AG10803 (cell line): ENCODE results near the gene DDAH2.
A peak's percentile ranks its signal among the peaks of the same experiment; 100 is the strongest.

Source experiments
- DNase-seq: peaks from one replicate; pipeline ENCODE4 v3.0.0; 2010; ENCODE audit warnings: low read depth
- H3K4me3 ChIP-seq: 2 replicates; pipeline ENCODE4 v1.5.1; 2011; ENCODE audit warnings: mild to moderate bottlenecking, low read length, control low read depth
- CTCF ChIP-seq: conservative IDR thresholded peaks from 2 replicates; pipeline ENCODE4 v1.5.1; 2011; ENCODE audit warnings: mild to moderate bottlenecking, low read length, control low read depth, inconsistent platforms

The DDAH2 gene

DNA sequence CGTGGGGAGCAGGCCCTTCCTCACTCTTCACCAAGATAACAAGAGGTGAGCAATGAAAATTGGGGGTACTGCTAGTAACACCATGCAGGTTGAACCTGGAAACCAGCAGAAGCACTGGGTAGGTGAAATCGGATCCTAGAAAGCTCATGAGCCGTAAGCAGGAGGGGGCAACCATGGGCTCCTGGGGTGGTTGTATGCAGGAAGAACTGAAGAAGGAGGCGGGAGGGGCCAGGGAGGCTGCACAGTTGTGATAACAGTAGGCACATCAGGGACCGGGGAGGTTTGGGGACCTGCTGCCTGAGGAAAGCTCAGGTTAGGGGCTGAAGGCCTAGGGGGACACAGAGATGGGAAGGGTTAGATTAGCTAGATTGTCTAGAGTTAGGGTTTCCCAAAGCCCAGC, 42.6 kb downstream of the DDAH2 start:
- DNase-seq = no peak
- no peak for TF ChIP-seq CTCF
- no peak overlapping the region for H3K4me3 ChIP-seq

- no peak for DNase-seq
- no peak for TF ChIP-seq CTCF
- no peak overlapping the region for H3K4me3 ChIP-seq
Observed at GRCh38 chr6:31683591-31683990, 45.5 kb downstream of the DDAH2 start.

DNA sequence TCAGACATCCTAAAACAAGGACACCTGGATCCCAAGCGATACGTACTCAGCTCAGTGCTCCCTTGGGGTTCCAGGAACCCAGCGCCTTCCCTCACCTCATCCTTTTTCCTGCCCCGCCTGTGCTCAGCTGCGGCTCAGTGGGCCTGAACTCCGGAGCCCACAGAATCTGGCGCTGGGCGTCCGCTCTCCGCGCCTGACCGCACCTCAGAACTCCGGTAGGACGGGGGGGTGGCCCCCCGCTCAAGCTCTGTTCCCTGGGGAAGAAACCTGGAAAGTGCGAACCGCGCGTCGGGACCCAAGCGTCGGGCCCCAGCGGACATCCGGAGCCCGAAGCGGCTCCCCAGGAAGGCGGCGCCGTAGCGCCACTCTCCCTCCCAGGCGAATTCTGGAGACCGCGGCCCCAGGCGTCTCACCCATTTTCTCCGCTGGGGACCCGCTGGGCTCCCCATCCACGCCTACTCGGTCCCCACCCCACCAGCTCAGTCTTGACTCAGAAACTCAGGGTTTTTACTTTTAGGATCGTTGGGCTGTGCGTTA, 47.9 kb downstream of the DDAH2 start:
- TF ChIP-seq CTCF = peak; percentile 30
- H3K4me3 ChIP-seq = peak overlapping the region; percentile 61
- peak; percentile 34 for DNase-seq

DNA sequence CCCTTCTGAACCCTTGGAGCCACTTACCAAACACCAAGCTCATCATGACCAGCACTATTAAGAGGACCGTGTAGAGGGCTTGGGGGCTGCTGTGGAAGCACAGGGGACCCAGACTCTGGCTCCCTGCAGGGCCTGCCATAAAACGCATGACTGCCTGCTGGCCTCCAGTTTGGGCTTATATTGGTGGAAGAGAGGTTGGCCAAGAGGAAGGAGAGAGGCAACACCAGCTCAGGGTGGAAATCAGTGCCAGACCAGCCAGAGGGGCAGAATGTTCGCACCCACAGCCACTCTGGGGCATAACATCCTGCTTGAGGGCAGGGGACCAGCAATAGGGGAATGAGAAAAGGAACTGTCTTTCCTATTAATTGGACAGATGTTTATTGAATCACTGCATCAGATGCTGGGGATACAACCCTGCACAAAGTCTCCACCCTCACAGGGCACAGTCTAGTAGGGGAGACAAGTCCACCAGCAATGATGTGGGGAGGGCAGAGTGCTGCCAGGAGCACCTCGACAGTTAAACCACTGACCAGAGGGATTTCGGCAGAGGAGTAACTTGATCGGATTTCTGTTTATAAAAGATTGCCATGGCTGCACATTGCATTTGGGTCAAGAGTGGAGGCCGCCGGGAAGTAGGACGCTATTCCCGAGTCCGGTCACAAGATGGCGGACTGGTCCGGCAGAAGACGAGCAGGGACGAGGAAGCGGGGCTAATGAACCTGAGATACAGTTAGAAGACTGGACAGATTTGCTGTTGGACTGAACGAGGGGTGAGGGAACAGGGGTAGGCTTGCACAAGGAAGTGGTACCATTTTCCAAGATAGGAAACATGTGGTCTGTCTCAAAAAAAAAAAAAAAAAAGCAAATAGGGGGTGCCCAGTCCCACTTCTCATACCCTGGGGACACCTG, 48.6 kb downstream of the DDAH2 start, which contains the start of gene LY6G5C:
Gene LY6G5C (minus strand): TSS at position 842 of the 909 bp plus-strand sequence. CDS start 694 bp downstream, at position 148.
- peak; percentile 81 for TF ChIP-seq CTCF
- peak within 1 kb of the TSS; percentile 61 for H3K4me3 ChIP-seq
- peak; percentile 89 for DNase-seq

DNA sequence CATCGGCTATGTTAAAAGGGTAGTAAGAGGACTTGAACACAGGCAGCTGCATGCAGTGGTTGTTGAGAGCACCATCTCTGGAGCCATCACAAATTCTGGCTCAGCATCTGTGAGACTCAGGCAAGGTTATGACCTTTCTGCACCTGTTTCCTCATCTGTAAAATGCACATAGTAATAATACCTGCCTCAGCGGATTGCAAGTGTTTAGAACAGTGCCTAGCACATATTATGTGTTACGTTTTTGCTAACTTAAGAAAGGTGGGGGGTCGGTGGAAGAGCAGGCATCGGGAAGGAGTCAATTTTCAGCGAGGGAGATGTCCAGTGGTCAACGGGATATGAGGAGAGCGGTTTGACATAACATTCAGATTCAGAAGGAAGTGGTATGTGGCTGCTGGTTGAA, 51.1 kb downstream of the DDAH2 start:
- no peak for TF ChIP-seq CTCF
- DNase-seq = no peak
- H3K4me3 ChIP-seq = no peak overlapping the region
